SU-DHL-6 (cell line): ENCODE results near the gene HOMER3.

Experiments
- H2AFZ ChIP-seq: fragments of 200-600 bp; sonication (generic); 2 replicates; pipeline ENCODE4 v1.6.1; 2014; ENCODE audit warnings: low read depth, mild to moderate bottlenecking, moderate library complexity, mixed read lengths, antibody characterized with exemption, low read length; ENCODE audit not compliant: severe bottlenecking
- H3F3A ChIP-seq: fragments of 200-600 bp; shearing (Covaris generic); 2 replicates; pipeline ENCODE4 v1.6.0; 2016; ENCODE audit warnings: antibody characterized with exemption, mild to moderate bottlenecking; ENCODE audit not compliant: insufficient read depth
- H3K27ac ChIP-seq: fragments of 200-600 bp; sonication (generic); 2 replicates; pipeline ENCODE4 v1.5.1; 2016; ENCODE audit warnings: low read depth, mild to moderate bottlenecking, low read length, moderate library complexity, mixed read lengths
- H3K27me3 ChIP-seq: fragments of 200-600 bp; sonication (generic), shearing (Covaris generic); 2 replicates; pipeline ENCODE4 v1.6.0; 2014; ENCODE audit warnings: mild to moderate bottlenecking, low read length
- H3K36me3 ChIP-seq: fragments of 200-600 bp; sonication (generic); 2 replicates; pipeline ENCODE4 v1.6.1; 2014; ENCODE audit warnings: mild to moderate bottlenecking, low read length, mixed read lengths
- H3K4me2 ChIP-seq: fragments of 300-600, 200-600 bp; shearing (Covaris generic), sonication (generic); 2 replicates; pipeline ENCODE4 v1.6.0; 2014; ENCODE audit warnings: low read length, low read depth, mild to moderate bottlenecking; ENCODE audit not compliant: poor library complexity, severe bottlenecking
- H3K4me3 ChIP-seq: fragments of 200-600 bp; sonication (generic); 2 replicates; pipeline ENCODE4 v1.5.1; 2014; ENCODE audit warnings: antibody characterized with exemption, low read length, mild to moderate bottlenecking, mixed read lengths; ENCODE audit not compliant: insufficient read depth, poor library complexity, severe bottlenecking
- H3K79me2 ChIP-seq: fragments of 200-600 bp; sonication (generic); 2 replicates; pipeline ENCODE4 v1.6.1; 2014; ENCODE audit warnings: mild to moderate bottlenecking, low read length, moderate library complexity; ENCODE audit not compliant: insufficient read depth
- H3K9ac ChIP-seq: fragments of 200-600 bp; sonication (generic); 2 replicates; pipeline ENCODE4 v1.7.0; 2014; ENCODE audit warnings: mild to moderate bottlenecking, low read length
- H3K9me2 ChIP-seq: fragments of 200-600 bp; sonication (generic); replicated peaks from 2 replicates; pipeline ENCODE4 v1.6.1; 2014; ENCODE audit warnings: low read length; ENCODE audit not compliant: insufficient read depth
- H3K9me3 ChIP-seq: fragments of 200-600 bp; sonication (generic); 2 replicates; pipeline ENCODE4 v1.6.1; 2014; ENCODE audit warnings: low read length, mixed read lengths; ENCODE audit not compliant: insufficient read depth
- H4K20me1 ChIP-seq: fragments of 200-600 bp; sonication (generic); 2 replicates; pipeline ENCODE4 v1.6.1; 2014; ENCODE audit warnings: low read depth, mild to moderate bottlenecking, antibody characterized with exemption, low read length, moderate library complexity, mixed read lengths
- CTCF ChIP-seq: fragments of 200-600 bp; sonication (generic); IDR thresholded peaks from one replicate; pipeline ENCODE4 v1.5.1; 2017; ENCODE audit warnings: antibody characterized with exemption, mild to moderate bottlenecking, low read length, moderate library complexity; ENCODE audit not compliant: insufficient read depth, poor library complexity, severe bottlenecking
- EZH2phosphoT487 ChIP-seq: fragments of 200-600 bp; sonication (generic), shearing (Covaris generic); conservative IDR thresholded peaks from 2 replicates; pipeline ENCODE4 v1.6.1; 2018; ENCODE audit warnings: mild to moderate bottlenecking, antibody characterized with exemption, low read length, moderate library complexity, mixed read lengths

HOMER3 gene

GRCh38 chr19:18975011-18975410 is 34.0 kb upstream of the HOMER3 start:
- H3F3A ChIP-seq = no peaks in the 10 kb centered on the region
- H3K9me2 ChIP-seq = no peaks in the 10 kb centered on the region
- H3K4me3 ChIP-seq = no peak overlapping the region
- H3K79me2 ChIP-seq = no peaks in the 10 kb centered on the region
- no peak overlapping the region for H3K9ac ChIP-seq
- no peak overlapping the region for H3K4me2 ChIP-seq
- TF ChIP-seq CTCF = no peak
- no peak for TF ChIP-seq EZH2phosphoT487
- no peaks in the 10 kb centered on the region for H4K20me1 ChIP-seq
- H2AFZ ChIP-seq = no peak overlapping the region
- H3K36me3 ChIP-seq = no peaks in the 10 kb centered on the region
- H3K27ac ChIP-seq = no peak overlapping the region
- H3K9me3 ChIP-seq = no peaks in the 10 kb centered on the region
- no peaks in the 10 kb centered on the region for H3K27me3 ChIP-seq

GRCh38 chr19:18972851-18973250 is 31.8 kb upstream of the HOMER3 start:
- H3K4me2 ChIP-seq = no peak overlapping the region

GRCh38 chr19:18972301-18972811 is 31.3 kb upstream of the HOMER3 start:
- no peaks in the 10 kb centered on the region for H3F3A ChIP-seq
- TF ChIP-seq CTCF (no peak), EZH2phosphoT487 (no peak)
- H3K79me2 ChIP-seq = no peaks in the 10 kb centered on the region
- no peak overlapping the region for H3K4me2 ChIP-seq
- no peaks in the 10 kb centered on the region for H3K9me2 ChIP-seq
- no peaks in the 10 kb centered on the region for H3K36me3 ChIP-seq
- H3K9ac ChIP-seq = no peak overlapping the region
- H3K4me3 ChIP-seq = no peak overlapping the region
- H3K9me3 ChIP-seq = no peaks in the 10 kb centered on the region
- no peaks in the 10 kb centered on the region for H3K27me3 ChIP-seq
- no peaks in the 10 kb centered on the region for H4K20me1 ChIP-seq
- H3K27ac ChIP-seq = no peak overlapping the region
- H2AFZ ChIP-seq = no peak overlapping the region

More at GRCh38 chr19:18972851-18973250, 31.8 kb upstream of the HOMER3 start:
- TF ChIP-seq EZH2phosphoT487 = no peak
- no peak for TF ChIP-seq CTCF
- Histone ChIP-seq H3F3A (no peaks in the 10 kb centered on the region), H3K9ac (no peak overlapping the region), H3K36me3 (no peaks in the 10 kb centered on the region), H3K27me3 (no peaks in the 10 kb centered on the region), H3K4me3 (no peak overlapping the region), H4K20me1 (no peaks in the 10 kb centered on the region), H2AFZ (no peak overlapping the region), H3K9me3 (no peaks in the 10 kb centered on the region), H3K79me2 (no peaks in the 10 kb centered on the region), H3K9me2 (no peaks in the 10 kb centered on the region), H3K27ac (no peak overlapping the region)
